Measurements from ENCODE around the gene HES4.
A peak's percentile ranks its signal among the peaks of the same experiment; 100 is the strongest.
"Not testable (repeated sequence)": the region's sequence is repeated elsewhere in the genome, so short reads cannot be mapped to it uniquely, and the experiment has no call there.

HES4 gene

GRCh38 chr1:978069-978834, 21.6 kb downstream of the HES4 start:
- in situ Hi-C loops (cut with HindIII; ENCODE audit: low sequenced_read_pairs) = no loop called here
- no peak for DNase-seq (ENCODE audit: low read depth, low spot score)
- H3K4me3 ChIP-seq (ENCODE audit: low read depth, low read length) = no peak overlapping the region
- TF ChIP-seq, protein P1, sequence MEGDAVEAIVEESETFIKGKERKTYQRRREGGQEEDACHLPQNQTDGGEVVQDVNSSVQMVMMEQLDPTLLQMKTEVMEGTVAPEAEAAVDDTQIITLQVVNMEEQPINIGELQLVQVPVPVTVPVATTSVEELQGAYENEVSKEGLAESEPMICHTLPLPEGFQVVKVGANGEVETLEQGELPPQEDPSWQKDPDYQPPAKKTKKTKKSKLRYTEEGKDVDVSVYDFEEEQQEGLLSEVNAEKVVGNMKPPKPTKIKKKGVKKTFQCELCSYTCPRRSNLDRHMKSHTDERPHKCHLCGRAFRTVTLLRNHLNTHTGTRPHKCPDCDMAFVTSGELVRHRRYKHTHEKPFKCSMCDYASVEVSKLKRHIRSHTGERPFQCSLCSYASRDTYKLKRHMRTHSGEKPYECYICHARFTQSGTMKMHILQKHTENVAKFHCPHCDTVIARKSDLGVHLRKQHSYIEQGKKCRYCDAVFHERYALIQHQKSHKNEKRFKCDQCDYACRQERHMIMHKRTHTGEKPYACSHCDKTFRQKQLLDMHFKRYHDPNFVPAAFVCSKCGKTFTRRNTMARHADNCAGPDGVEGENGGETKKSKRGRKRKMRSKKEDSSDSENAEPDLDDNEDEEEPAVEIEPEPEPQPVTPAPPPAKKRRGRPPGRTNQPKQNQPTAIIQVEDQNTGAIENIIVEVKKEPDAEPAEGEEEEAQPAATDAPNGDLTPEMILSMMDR (IDR thresholded peaks at IDR 0.05; ENCODE audit: low read depth, low read length) = no peak

- H3K4me3 ChIP-seq (ENCODE audit: low read depth, low read length); in situ Hi-C loops (cut with HindIII; ENCODE audit: low sequenced_read_pairs); DNase-seq (ENCODE audit: low read depth, low spot score): not testable (repeated sequence)
Observed at GRCh38 chr1:976791-977190, 23.1 kb downstream of the HES4 start.

- no peak overlapping the region for H3K4me3 ChIP-seq (ENCODE audit: low read depth, low read length)
- TF ChIP-seq, protein P1 (IDR thresholded peaks at IDR 0.05; ENCODE audit: low read depth, low read length) = peak; percentile 83
- DNase-seq (ENCODE audit: low read depth, low spot score) = peak; percentile 73
- in situ Hi-C loops (cut with HindIII; ENCODE audit: low sequenced_read_pairs) = no loop called here
Observed at GRCh38 chr1:975896-976683, 23.8 kb downstream of the HES4 start.

GRCh38 chr1:975365-975764, 24.5 kb downstream of the HES4 start:
- in situ Hi-C loops (cut with HindIII; ENCODE audit: low sequenced_read_pairs) = no loop called here
- no peak overlapping the region for H3K4me3 ChIP-seq (ENCODE audit: low read depth, low read length)
- no peak for DNase-seq (ENCODE audit: low read depth, low spot score)
- TF ChIP-seq, protein P1 (IDR thresholded peaks at IDR 0.05; ENCODE audit: low read depth, low read length) = no peak

DNA sequence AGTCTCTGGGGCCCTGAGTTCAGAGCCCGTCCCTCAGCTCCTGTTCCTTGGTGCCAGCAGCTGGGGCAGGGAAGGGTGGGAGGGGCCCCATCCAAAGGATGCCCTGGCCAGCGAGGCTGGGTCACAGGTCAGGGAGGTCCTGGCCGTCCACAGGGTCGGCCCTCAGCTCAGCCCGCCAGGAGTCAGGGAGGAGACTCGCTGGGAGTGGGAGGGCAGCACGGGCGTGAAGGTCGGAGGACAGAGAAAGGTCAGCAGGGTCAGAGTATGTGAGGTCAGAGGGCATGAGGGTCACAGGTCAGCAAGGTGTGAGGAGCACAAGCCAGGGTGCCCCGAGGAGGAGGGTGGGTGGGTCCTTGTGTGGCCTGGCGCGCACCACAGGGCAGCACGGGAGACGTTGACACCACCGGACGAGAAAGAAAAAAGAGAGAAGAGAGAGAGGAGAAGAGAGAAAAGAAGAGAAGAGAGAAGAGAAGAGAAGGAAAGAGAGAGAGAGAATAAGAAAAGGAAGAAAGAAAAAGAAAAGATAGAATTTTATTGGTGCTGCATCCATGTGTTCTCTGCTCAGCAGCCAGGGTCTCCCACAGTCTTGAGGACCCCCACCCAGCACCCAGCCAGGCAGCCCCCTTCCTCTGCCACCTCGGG, 25.1 kb downstream of the HES4 start:
- in situ Hi-C loops (cut with HindIII; ENCODE audit: low sequenced_read_pairs) = no loop called here
- no peak for DNase-seq (ENCODE audit: low read depth, low spot score)
- TF ChIP-seq, protein P1 (IDR thresholded peaks at IDR 0.05; ENCODE audit: low read depth, low read length) = no peak
- H3K4me3 ChIP-seq (ENCODE audit: low read depth, low read length) = no peak overlapping the region

DNA sequence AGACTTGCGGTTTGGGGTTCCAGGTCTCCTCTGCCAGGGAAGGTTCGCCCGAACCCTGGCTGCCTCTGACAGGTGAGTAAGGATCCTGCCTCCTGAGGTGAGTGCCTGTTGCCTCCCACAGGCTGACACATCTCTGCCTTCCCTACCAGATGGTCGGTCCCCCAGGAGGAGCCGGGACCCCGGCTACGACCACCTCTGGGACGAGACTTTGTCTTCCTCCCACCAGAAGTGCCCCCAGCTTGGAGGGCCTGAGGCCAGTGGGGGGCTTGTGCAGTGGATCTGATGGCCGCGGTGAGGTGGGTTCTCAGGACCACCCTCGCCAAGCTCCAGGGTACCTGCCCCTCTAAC, 25.6 kb downstream of the HES4 start:
- DNase-seq (ENCODE audit: low read depth, low spot score) = no peak
- no peak overlapping the region for H3K4me3 ChIP-seq (ENCODE audit: low read depth, low read length)
- TF ChIP-seq, protein P1 (IDR thresholded peaks at IDR 0.05; ENCODE audit: low read depth, low read length) = no peak
- in situ Hi-C loops (cut with HindIII; ENCODE audit: low sequenced_read_pairs) = no loop called here
